Measurements from ENCODE around the gene GNAI3. TPM values are rescaled to one million over a fixed set of nuclear protein-coding genes. Genes with fewer than 3 reads are reported as not detected.

The GNAI3 gene
- total RNA-seq, 1 donor from 2014 or later, result 4.9 TPM

DNA sequence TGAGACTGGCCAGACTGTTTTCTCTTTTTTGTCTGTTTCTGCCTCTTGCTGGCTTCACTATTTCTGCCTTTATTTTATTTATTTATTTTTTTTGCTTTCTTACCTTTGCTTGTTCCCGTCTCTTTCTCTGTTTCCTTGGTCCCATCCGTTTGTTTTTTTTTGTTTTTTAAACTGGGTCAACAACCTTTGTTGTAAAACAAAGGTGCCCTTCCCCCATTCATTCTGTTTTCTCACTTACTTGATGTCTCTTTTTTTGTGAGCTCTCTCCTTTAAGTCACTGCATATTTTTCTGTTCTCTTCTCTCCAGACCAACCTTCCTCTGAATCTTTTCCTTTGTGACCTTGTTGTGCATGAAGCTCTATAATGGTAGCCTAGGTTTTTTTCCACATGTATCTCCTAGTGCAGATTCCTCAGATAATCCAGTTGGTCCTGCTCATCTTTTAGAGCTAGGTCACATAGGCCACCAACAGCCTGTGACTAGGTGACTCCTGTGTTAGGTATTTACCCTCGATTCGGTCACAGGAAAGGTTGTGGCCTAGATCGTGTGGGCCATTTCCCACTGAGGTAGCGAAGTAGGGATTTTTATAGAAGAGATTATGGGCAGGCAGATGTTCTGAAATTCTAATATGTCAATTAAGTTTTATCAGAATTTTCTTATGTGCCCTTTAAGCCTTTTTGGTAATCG lies 15.9 kb downstream of the GNAI3 start:
- H3K4me3 ChIP-seq, result no peak overlapping the region
- TF ChIP-seq POLR2AphosphoS5 (IDR thresholded peaks at IDR 0.05; ENCODE audit: insufficient read depth in 1 of 2, low read depth in 1 of 2) (no peak), POLR2A (IDR thresholded peaks at IDR 0.05) (no peak)
- TF ChIP-seq, protein P1, sequence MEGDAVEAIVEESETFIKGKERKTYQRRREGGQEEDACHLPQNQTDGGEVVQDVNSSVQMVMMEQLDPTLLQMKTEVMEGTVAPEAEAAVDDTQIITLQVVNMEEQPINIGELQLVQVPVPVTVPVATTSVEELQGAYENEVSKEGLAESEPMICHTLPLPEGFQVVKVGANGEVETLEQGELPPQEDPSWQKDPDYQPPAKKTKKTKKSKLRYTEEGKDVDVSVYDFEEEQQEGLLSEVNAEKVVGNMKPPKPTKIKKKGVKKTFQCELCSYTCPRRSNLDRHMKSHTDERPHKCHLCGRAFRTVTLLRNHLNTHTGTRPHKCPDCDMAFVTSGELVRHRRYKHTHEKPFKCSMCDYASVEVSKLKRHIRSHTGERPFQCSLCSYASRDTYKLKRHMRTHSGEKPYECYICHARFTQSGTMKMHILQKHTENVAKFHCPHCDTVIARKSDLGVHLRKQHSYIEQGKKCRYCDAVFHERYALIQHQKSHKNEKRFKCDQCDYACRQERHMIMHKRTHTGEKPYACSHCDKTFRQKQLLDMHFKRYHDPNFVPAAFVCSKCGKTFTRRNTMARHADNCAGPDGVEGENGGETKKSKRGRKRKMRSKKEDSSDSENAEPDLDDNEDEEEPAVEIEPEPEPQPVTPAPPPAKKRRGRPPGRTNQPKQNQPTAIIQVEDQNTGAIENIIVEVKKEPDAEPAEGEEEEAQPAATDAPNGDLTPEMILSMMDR (IDR thresholded peaks at IDR 0.05), result no peak
- no peak for DNase-seq (ENCODE audit: extremely low spot score in 2 of 2)
- no peaks in the 10 kb centered on the region for H3K9me3 ChIP-seq
- H3K27ac ChIP-seq, result no peak overlapping the region
- intact Hi-C loops (cut with DNase I), result no loop called here
- H3K27me3 ChIP-seq, result no peaks in the 10 kb centered on the region
- peaks cover 99% of the 10 kb centered on the region for H3K4me1 ChIP-seq
- no peaks in the 10 kb centered on the region for H3K36me3 ChIP-seq

DNA sequence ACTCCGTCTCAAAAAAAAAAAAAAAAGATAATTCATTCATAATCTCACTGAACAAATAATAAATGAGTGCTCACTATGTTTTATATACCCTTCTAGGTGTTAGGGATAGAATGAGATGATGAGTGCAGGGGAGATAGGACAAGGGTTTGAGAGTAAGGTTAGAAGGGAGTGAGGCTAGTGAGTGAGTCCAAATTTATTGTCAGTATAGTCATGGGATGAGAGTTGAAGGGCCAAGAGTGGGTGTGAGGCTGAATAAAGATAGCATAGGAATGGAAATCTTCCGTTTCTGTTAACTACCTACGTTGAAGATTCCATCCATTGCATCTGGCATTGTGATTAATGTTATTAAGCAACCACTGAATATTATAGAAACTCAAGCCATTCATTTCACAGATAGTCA lies 16.8 kb downstream of the GNAI3 start:
- DNase-seq (ENCODE audit: extremely low spot score in 2 of 2), result no peak
- Histone ChIP-seq H3K27me3 (no peaks in the 10 kb centered on the region), H3K27ac (no peak overlapping the region), H3K36me3 (no peaks in the 10 kb centered on the region), H3K4me3 (no peak overlapping the region), H3K9me3 (no peaks in the 10 kb centered on the region), H3K4me1 (peaks cover 99% of the 10 kb centered on the region)
- intact Hi-C loops (cut with DNase I), result no loop called here
- no peak for TF ChIP-seq POLR2A (IDR thresholded peaks at IDR 0.05)

DNA sequence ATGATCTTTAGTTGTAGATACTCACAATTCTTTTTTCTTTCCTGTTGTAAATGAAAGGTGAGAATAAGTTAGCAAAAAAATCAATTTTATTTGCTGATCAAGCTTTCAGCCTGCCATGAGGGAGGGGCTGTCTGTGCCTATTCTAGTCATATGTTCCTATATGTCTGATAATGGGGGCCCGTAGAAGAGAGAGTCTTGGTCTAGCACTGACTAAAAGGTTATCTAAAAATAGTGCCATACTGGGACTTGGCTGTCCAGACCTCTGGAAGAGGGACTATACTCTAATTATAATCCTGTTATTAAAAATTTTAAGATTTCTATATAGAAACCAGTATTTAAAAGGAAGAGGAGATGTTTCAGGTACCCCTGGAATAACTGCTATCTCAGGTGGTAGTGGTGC lies 18.6 kb downstream of the GNAI3 start:
- no peaks in the 10 kb centered on the region for H3K36me3 ChIP-seq

DNA sequence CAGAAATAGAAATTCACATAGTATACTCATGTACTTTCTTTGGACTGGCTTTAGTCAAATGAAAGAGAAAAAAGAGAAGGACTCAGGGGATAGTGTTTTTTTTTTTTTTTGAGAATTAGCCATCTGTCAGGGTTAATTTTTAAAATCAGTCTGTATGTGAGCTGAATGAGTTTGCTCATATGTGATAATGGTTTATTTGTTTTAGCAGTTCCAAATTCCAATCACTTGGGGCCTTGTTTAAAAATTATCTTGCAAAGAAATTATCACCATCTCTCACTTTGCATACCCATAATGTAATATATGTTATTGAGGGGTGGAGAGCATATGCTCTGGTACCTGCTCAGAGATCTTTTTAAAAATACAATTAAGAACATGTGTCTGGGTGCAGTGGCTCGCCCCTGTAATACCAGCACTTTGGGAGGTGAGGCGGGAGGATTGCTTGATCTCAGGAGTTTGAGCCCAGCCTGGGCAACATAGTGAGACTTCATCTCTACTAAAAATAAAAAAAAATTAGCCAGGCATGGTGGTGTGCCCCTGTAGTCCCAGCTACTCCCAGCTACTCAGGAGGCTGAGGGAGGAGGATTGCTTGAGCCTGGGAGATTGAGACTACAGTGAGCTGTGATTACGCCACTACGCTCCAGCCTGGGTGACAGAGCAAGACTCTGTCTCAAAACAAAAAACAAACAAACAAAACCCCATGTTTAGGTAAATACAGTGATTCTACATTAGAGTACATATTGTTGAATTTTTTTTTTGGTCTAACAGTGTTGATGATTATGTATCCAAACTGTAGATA lies 19.7 kb downstream of the GNAI3 start:
- H3K27me3 ChIP-seq, result no peaks in the 10 kb centered on the region
- H3K36me3 ChIP-seq, result no peaks in the 10 kb centered on the region
- intact Hi-C loops (cut with DNase I), result no loop called here
- H3K9me3 ChIP-seq, result no peaks in the 10 kb centered on the region
- no peak overlapping the region for H3K4me3 ChIP-seq
- TF ChIP-seq POLR2AphosphoS5 (IDR thresholded peaks at IDR 0.05; ENCODE audit: insufficient read depth in 1 of 2, low read depth in 1 of 2) (no peak), POLR2A (IDR thresholded peaks at IDR 0.05) (no peak)
- TF ChIP-seq, protein P1 (IDR thresholded peaks at IDR 0.05), result no peak
- H3K27ac ChIP-seq, result no peak overlapping the region
- peaks cover 91% of the 10 kb centered on the region for H3K4me1 ChIP-seq
- no peak for DNase-seq (ENCODE audit: extremely low spot score in 2 of 2)

More for the DNA sequence above, 18.6 kb downstream of the GNAI3 start:
- no peak for TF ChIP-seq POLR2A (IDR thresholded peaks at IDR 0.05)
- TF ChIP-seq POLR2AphosphoS5 (IDR thresholded peaks at IDR 0.05; ENCODE audit: insufficient read depth in 1 of 2, low read depth in 1 of 2), result no peak
- TF ChIP-seq, protein P1 (IDR thresholded peaks at IDR 0.05), result no peak
- H3K4me1 ChIP-seq, result peaks cover 99% of the 10 kb centered on the region
- no peak overlapping the region for H3K4me3 ChIP-seq
- no peak for DNase-seq (ENCODE audit: extremely low spot score in 2 of 2)
- H3K27me3 ChIP-seq, result no peaks in the 10 kb centered on the region
- intact Hi-C loops (cut with DNase I), result no loop called here
- H3K27ac ChIP-seq, result no peak overlapping the region
- H3K9me3 ChIP-seq, result no peaks in the 10 kb centered on the region

DNA sequence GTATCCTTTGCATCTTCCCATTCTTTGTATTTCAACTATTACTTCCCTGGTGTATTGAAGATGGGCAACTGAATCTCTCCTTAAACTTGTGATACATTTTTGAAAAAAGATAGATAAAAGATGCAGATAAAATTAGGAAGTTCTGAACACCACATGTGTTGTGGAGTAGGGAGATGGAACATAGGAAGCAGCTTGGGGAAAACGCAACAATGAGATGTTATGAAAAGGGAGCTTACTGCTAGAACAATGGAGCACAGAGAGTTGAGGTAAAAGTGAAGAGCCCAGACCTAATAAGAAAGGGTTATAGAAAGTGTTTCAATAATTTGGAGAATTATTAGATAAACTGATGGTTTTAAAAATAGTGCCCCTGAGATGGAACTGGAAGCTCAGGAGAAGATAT lies 20.9 kb downstream of the GNAI3 start:
- Histone ChIP-seq H3K27ac (no peak overlapping the region), H3K9me3 (no peaks in the 10 kb centered on the region), H3K4me1 (peaks cover 82% of the 10 kb centered on the region), H3K4me3 (no peak overlapping the region), H3K36me3 (peaks cover 0 to 4% of the 10 kb centered on the region in 2 donors), H3K27me3 (no peaks in the 10 kb centered on the region)
- intact Hi-C loops (cut with DNase I), result no loop called here
- no peak for DNase-seq (ENCODE audit: extremely low spot score in 2 of 2)
- no peak for TF ChIP-seq POLR2AphosphoS5 (IDR thresholded peaks at IDR 0.05; ENCODE audit: insufficient read depth in 1 of 2, low read depth in 1 of 2)
- TF ChIP-seq POLR2A (IDR thresholded peaks at IDR 0.05), result no peak
- TF ChIP-seq, protein P1 (IDR thresholded peaks at IDR 0.05), result no peak

Data from vagina (tissue), 2 donors.